Kidney capillary endothelial cell (primary cell): ENCODE data around the gene SGPP1.
"Not testable (repeated sequence)": the region's sequence is repeated elsewhere in the genome, so short reads cannot be mapped to it uniquely, and the experiment has no call there.

ENCODE experiments used
- DNase-seq: peaks from one replicate; pipeline ENCODE4 v3.0.0-alpha.2; 2018; ENCODE audit warnings: low spot score

Gene SGPP1

DNA sequence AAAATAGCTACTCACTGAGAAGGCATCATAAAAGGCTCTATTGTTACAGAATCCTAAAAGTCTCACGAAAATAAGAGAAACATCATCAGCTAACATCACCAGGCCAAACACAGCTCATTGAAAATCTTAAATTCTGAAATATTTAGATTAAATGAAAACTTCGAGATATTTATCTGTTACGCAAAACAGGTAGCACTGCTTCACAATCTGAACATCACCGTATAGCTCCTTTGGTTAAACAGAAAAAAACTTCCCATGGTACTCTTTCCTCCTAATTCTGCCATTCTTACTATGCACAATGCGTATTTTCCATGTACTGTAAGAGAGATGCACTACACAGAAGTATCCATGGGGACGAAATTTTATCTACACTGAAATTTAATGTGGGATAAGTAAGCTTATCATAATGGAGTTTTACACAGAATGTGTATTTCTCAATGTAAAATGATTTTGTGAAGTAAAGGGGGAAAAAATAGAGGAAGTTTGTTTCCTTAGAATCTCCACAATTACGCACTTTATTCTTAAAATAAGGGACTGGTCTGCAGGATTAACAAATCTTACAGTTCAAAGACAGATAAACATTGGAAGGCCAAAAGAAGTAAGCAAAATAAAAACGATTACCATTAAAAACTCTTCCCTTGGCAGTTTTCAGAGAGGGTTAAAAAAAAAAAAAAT, 1.9 kb downstream of the SGPP1 start:
- DNase-seq, result no peak

DNA sequence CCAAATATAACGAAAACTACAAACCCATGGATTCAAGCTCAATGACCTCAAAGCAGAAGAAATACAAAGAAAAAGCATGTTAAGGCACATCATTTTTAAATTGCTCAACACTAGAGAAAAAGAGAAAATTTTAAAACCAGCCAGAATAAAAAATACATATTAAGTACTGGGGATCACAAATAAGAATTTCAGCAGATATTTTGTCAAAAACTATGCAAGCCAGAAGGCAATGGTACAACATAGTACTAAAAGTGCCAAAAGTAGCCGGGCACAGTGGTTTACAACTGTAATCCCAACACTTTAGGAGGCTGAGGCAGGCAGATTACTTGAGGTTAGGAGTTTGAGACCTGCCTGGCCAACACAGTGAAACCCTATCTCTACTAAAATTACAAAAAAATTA, 10.2 kb downstream of the SGPP1 start:
- DNase-seq, result peak; percentile 26

DNA sequence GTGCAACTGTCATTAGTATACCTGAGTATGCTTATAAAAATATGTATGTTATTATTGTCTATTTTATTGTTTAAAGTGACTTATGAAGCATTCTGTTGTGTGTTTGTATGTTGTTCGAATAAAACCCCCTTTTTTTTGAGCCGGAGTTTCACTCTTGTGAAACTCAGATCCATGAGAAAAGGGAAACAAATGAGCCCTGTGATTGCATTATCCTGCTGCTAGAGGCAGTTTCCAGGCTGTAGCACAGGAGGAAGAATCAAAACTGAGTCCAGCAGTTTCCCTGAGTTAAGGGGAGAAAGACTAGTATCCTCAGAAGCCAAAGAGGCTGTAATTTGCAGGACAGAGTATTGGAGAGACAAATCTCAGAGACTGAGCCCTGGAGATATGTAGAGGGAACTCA, 12.5 kb downstream of the SGPP1 start:
- DNase-seq, result no peak

DNA sequence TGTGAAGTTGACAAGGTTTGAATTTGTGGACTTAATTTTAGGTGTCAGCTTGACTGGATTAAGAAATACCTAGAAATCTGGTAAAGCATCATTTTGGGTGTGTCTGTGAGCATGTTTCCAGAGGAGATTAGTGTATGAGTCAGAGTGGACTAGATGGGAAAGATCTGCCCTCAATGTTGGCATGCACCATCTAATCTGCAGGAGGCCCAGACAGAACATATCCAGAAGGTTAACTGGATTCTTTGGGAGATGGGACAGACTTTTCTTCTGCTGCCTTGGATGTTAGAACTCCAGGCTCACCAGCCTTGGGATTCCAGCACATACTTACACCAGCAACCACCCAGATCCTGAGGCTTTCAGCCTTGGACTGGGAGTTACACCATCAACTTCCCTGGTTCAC, 14.1 kb downstream of the SGPP1 start:
- DNase-seq, result no peak

DNA sequence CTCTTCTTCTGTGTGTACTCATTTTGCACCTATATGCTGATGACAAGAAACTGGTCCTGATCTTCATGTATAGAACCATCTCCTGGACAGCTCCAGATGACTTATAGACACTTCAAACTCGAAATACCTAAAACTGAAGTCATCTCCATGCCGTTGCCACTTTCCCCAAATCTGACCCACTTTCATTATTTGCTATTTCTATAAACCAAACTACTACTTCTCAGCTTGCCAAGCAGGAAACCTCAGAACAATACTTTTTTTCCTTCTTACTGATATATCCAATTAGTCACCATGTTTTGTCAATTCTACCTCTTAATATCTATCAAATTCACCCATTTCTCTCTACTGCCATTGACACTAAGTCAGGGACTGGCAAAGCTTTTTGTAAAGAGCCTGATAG, 14.8 kb downstream of the SGPP1 start:
- DNase-seq, result no peak

DNA sequence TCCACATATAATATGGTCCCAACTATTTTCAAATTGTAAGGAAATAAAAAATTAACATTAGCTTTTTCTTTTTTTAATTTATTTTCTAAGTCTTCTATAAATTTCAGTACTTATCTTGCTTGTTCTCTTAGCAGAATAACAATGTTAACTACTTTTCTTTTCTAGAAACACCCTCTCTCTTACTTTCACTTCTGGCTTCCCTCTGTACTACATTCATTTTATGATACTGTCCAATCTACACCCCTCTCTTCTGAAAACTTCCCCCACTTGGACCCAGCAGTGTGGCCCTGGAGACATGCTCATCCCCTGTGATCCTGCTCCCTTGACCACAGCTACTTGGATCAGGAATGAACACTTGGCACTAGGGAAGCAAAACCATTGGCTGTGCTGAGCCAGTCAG, 15.7 kb downstream of the SGPP1 start:
- no peak for DNase-seq

DNA sequence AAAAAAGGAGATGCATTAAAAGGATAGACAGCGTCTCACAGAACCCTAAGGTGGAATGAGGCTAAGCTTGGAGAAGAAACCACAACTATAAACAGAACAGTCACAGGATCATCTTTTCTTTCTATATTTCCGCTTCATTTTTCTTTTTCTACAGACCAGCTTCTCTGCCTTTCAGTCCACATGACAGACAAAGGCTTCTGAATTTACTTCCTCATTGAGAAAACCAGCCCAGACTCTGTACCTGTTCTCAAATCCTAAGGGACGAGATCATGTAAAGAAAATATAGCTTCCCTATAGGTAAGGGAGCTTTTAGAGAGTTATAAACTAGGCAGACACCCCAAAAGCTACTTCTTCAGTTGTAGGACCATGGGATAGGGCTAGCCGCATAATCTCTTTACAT, 17.4 kb downstream of the SGPP1 start:
- no peak for DNase-seq

DNA sequence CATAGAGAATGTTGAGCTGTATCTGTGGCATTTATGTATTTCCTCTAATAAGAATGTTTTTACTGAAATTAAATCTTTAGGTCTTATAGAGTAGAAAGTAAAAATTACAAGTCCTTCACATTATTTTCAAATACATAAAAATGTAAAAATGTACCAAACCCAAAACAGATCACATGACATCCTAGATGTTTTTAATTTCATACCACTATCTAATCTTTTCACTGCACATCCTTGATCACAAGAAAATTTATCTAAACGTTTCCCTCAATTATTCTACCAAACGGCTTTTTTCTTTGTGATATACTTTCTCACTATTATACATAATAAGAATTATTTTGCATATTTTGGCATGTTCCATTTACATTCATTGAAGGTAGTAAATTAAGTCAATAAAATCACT, 18.3 kb downstream of the SGPP1 start:
- no peak for DNase-seq

DNA sequence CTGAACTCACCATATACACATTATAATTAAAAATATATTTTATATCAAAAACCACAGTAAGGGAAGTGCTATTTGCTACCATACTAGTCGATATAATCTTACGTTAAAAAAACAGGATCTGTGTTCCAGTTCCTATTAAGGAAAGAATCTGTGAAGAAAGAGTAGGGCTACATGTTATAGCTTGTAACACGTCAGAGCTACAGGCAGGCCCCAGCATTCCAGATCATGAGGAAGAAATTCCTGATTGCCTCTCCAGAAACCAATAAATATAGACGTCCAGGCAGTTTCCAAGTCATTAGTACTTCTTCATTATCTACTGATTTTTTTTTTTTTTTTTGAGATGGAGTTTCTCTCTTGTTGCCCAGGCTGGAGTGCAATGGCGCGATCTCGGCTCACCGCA, 20.6 kb downstream of the SGPP1 start:
- no peak for DNase-seq

DNA sequence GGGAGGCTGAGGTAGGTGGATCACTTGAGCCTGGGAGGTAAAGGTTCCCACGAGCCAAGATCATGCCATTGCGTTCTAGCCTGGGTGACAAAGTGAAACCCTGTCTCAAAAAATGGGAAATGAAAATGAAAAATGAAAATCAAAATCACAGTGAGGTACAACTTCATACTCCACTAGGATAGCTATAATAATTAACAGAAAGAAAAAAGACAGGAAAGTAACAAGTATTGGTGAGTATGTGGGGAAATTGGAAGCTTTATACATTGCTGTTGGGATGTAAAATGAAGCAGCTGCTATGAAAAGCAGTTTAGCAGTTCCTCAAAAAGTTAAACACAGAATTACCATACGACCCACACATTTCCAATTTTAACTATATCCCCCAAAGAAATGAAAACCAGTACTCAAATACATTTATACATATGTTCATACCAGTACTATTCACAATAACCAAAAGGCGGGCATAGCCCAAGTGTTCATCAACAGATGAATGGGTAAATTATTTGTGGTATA, 22.2 kb downstream of the SGPP1 start:
- DNase-seq, result no peak

DNA sequence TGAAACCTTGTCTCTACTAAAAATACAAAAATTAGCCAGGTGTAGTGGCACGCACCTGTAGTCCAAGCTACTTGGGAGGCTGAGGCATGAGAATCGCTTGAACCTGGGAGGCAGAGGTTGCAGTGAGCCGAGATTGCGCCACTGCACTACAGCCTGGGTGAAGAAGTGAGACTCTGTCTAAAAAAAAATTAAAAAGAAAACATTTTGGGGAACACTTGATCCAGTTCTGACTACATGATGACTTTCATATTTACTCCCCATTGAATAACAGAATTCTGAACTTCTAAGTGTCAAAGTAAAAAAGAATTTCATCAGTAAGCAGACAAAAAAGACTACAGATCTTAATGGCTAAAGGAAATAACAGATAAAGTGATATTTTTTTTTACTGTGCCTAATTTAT, 25.3 kb downstream of the SGPP1 start:
- DNase-seq, result not testable (repeated sequence)

DNA sequence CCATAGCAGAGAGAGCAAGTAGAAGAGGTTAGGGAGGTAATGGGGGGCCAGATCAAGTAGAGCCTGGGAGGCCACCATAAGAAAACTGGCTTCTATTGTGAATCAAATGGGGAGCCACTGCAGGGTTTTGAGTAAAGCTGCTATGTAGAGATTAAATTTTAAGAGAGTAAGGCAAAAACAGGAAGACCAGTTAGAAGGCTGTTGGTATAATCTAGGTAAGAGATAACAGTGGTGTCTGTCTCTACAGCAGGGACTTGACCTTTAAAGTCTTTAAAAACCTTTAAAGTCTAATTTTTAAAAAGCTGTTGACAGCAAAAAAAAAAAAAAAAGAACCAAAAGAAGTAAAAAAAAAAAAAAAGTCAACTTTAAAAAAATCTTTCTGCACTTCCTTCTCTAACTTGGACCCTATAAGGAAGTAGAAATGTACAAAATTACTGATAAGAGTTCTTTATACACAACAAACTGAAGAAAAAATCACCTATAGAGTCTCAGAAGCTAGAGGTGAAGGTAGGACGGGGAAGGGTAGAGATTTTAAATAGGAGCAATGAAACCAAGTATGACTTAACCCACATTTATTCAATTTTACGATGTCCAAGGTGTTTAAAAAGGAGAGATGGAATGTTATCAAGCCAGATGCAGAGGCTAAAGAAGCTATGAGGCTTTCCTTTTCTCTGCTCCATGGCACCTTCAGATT, 26.1 kb downstream of the SGPP1 start:
- no peak for DNase-seq

DNA sequence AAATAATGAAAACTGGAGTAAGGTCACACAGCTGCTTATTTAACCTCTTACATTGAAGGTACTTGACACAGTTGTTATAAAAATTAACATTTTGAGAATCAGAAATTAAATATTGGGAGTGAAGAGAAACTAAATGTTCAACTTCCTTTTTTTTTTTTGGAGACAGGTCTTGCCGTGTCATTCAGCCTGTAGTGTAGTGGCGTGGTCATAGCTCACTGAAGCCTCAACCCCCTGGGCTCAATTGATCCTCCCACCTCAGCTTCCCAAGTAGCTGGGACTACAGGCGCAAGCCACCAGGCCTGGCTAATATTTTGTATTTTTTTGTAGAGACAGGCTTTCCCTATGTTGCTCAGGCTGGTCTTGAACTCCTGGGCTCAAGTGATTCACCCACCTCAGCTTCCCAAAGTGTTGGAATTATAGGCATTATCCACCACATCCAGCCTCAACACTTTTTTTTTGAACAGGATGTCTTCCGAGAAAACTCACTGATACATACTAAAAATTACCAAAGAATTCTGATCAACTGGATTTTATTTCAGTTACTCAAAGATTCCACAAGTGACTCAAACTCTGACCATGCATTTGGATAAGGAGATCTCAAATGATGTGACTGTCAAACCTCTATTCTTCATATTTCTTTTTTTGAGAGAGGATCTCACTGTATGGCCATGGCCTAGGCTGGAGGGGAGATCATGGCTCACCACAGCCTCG, 35.4 kb downstream of the SGPP1 start:
- DNase-seq, result no peak

DNA sequence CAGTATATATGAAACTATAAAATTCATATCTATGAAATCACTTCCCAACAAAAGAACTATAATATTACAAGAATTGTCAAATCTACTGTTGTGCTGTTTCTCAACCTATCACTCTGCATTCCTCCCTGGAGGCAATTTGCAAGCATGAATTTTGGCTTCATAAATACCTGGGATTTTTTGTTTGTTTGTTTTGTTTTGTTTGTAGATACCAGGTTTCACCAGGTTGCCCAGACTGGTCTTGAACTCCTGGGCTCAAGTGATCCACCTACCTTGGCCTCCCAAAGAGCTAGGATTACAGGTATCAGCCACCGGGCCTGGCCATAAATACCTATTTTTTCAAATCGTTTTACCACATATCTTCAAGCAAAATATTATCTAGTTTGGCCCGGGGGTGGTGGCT, 38.7 kb downstream of the SGPP1 start:
- DNase-seq, result no peak

DNA sequence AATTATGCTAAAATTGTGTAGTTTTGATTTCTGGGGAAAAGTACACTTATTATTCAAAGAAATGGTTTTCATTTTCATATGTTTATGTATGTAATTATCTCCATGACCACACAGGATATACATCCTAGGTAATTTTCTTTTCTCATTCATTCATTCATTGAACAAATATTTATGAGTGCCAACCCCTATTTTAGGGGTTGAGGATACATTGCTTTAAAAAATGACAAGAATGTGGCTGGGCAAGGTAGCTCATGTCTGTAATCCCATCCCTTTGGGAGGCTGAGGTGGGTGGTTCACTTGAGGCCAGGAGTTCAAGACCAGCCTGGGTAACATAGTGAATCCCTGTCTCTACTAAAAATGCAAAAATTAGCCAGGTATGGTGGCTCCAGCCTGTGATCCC, 40.9 kb downstream of the SGPP1 start:
- no peak for DNase-seq

DNA sequence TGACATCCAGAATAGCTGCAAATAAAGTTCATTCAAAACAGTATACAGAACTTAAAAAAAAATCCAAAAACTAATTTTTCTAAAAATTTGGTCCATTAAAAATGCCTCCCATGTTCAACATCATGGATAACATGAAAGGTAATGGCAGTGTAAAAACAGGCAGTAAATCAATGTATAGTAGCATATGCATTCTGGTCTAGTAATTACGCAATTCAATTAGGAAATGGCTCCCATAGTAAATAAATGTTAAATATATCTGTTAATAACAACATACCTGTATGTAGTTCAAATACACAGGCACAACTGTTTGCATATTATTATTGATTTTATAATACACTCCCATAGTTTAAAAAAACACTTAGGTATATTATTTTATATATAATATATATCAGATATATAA, 42.5 kb downstream of the SGPP1 start:
- DNase-seq, result no peak

DNA sequence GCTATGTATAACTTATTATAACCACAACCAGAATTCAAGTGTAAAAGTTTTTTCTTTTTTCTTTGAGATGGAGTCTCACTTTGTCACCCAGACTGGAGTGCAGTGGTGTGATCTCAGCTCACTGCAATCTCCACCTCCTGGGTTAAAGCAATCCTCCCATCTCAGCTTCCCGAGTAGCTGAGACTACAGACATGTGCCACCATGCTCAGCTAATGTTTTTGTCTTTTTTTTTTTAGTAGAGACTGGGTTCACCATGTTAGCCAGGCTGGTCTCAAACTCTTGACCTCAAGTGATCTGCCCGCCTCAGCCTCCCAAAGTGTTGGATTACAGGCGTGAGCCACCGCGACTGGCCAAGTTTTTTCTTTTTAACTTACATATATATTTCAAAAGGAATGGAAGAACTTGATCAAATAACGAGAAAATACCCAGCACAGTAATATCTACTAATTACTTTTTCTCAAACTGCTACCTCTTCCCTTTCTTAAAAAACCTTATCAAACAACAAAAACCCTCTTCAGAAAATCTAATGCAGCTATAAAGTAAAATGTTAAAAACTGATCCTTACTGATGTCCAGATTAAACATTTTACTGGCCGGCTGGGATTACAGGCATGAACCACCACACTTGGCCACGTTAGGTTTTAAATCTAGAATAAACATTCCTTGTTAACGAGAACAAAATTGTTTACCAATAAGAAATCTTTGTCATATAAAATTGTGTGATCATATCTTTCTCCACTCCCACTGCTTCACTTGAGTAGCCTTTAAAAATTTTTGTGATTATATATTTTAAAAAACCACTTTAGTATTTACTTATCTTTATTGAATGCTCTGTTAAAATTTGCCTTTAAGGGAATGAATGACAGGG, 44.9 kb downstream of the SGPP1 start:
- DNase-seq, result no peak

DNA sequence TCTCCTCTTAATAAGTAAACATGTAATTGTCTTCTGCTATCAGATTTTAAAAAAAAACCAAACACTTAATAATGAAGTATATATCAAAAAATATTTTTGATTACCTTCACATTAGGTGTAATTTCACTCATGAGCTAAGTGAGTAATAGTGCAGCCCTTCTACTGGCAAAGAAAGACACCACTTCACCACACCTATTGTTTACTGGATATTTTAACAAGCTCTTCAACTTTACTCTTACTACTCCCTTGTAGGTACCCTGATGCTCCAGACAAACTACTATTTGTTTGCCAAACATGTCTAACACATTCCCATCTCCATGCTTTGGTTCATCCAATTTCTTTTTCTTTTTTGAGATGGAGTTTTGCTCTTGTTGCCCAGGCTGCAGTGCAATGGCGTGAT, 49.3 kb downstream of the SGPP1 start:
- DNase-seq, result no peak

DNA sequence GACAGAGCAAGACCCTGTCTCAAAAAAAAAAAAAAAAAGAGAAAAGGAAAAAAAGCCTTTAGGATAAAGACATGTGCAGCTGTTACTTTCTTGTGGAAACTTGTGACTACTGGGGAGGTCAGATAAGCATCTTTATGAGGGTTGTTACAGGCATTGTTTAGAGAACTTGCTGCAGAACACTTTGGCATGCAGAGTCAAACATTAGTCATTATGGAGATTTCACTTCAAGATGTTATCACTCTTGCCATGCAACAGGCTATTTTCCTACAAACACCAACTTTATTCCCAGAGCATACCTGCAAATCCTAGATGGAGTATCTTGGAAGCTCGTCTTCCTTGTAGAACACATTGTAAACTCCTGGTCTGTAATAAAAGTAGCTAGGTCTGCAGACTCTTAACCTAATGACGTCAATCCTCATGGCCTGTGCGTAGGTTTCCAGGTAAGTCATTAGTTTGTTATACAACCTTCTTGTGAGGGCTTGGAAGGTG, 49.9 kb downstream of the SGPP1 start:
- DNase-seq, result peak; percentile 28

DNA sequence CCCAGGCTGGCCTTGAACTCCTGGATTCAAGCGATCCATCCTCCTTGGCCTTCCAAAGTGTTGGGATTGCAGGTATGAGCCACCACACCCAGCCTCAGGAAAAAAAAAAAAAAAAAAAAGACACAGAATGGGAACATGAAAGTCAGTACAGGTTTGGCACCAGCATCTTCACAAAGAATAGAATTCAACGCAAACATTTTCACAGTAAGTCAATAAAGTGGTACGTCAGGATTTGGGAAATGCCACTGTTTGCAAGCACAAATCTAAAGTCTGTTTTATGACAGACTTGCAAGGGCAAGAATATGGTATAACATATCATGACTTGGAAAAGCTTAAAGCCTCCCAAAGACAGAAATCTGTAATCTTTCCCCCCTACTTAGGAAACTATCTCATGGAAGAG, 51.2 kb downstream of the SGPP1 start:
- DNase-seq, result no peak

DNA sequence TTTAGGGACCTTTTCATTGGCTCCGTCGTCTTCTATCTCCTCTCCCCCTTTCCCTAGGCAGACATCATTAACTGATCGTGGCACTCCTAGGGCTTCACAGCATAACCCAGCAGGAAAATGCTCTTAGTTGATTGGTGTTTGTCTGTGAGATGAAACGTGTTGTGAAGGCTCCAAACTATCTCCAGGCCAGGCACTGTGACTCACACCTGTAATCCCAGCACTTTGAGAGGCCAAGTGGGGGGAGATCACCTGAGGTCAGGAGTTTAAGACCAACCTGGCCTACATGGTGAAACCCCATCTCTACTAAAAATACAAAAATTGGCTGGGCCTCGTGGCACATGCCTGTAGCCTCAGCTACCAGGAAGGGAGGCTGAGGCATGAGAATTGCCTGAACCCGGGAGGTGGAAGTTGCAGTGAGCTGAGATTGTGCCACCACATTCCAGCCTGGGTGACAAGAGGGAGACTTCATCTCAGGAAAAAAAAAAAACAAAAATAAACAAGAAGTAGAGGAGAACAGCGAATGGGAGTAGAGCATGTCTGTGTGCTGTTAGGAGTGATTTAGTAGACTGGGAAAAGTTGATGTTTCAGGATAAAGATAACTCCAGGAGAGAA, 53.9 kb downstream of the SGPP1 start:
- DNase-seq, result no peak

DNA sequence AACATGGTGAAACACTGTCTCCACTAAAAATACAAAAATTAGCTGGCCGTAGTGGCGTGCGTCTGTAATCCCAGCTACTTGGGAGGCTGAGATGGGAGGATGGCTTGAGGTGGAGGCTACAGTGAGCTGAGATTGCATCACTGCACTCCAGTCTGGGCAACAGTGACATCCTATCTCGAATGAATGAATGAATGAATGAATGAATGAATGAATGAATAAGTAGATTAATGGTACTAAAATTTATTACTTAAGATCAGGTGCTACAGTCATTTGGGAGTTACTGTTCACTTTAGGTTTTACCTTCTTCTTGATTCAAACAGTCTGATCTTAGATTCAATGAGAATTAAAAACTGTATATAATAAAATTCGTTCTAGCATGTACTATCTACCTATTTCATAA, 54.6 kb downstream of the SGPP1 start:
- no peak for DNase-seq
